ENCODE measurements around the gene AVP.
"Not testable (repeated sequence)": the region's sequence is repeated elsewhere in the genome, so short reads cannot be mapped to it uniquely, and the experiment has no call there.

AVP gene

GRCh38 chr20:3123542-3123941, 39.0 kb upstream of the AVP start:
- Histone ChIP-seq H4K20me1 (peaks cover 0 to 11% (median 0%) of the 10 kb centered on the region in 11 experiments; a peak in 8 of 22 replicates), H3K36me3 (peaks cover 51 to 95% (median 76%) of the 10 kb centered on the region in 11 experiments), H3K27ac (no peak overlapping the region), H3K4me3 (peak overlapping the region in 2 of 10 experiments; percentile 24 to 51; a peak in 1 of 20 replicates), H3K4me1 (peaks cover 2 to 22% (median 18%) of the 10 kb centered on the region in 10 experiments; a peak in 19 of 20 replicates), H3K9me3 (replicated peaks in 1 of 11) (peaks cover 52 to 64% (median 60%) of the 10 kb centered on the region in 11 experiments), H3K27me3 (no peaks in the 10 kb centered on the region), H3K4me2 (no peak overlapping the region), H3K9ac (no peak overlapping the region)
- no peak for TF ChIP-seq Cebpa-rat (IDR thresholded peaks at IDR 0.05)

- peaks cover 47 to 57% (median 55%) of the 10 kb centered on the region in 11 experiments for H3K9me3 ChIP-seq (replicated peaks in 1 of 11)
- peaks cover 51 to 81% (median 67%) of the 10 kb centered on the region in 11 experiments for H3K36me3 ChIP-seq
- TF ChIP-seq Cebpa-rat (IDR thresholded peaks at IDR 0.05): no peak
- no peak overlapping the region for H3K9ac ChIP-seq
- no peaks in the 10 kb centered on the region for H3K27me3 ChIP-seq
- no peak overlapping the region for H3K4me3 ChIP-seq
- peak overlapping the region in 4 of 11 experiments; percentile 24 to 65 (median 46); a peak in 7 of 22 replicates for H3K4me2 ChIP-seq
- peaks cover 7 to 35% (median 29%) of the 10 kb centered on the region in 10 experiments for H3K4me1 ChIP-seq
- peak overlapping the region in 7 of 11 experiments; percentile 2 to 65 (median 46); a peak in 12 of 22 replicates for H3K27ac ChIP-seq
- peaks cover 0 to 8% (median 0%) of the 10 kb centered on the region in 11 experiments; a peak in 4 of 22 replicates for H4K20me1 ChIP-seq
Measured at GRCh38 chr20:3121955-3122610, 37.6 kb upstream of the AVP start.

GRCh38 chr20:3121271-3121911, 36.9 kb upstream of the AVP start:
- no peaks in the 10 kb centered on the region for H3K27me3 ChIP-seq
- no peak overlapping the region for H3K4me3 ChIP-seq
- H3K9me3 ChIP-seq (replicated peaks in 1 of 11): peaks cover 41 to 50% (median 48%) of the 10 kb centered on the region in 11 experiments
- peaks cover 0 to 15% (median 0%) of the 10 kb centered on the region in 11 experiments; a peak in 4 of 22 replicates for H4K20me1 ChIP-seq
- H3K27ac ChIP-seq: peak overlapping the region in 8 of 11 experiments; percentile 2 to 65 (median 46); a peak in 14 of 22 replicates
- H3K36me3 ChIP-seq: peaks cover 51 to 75% (median 68%) of the 10 kb centered on the region in 11 experiments
- no peak for TF ChIP-seq Cebpa-rat (IDR thresholded peaks at IDR 0.05)
- peak overlapping the region in 7 of 11 experiments; percentile 5 to 65 (median 24); a peak in 10 of 22 replicates for H3K4me2 ChIP-seq
- H3K9ac ChIP-seq: peak overlapping the region in 4 of 11 experiments; percentile 8 to 42 (median 15); a peak in 1 of 22 replicates
- peaks cover 7 to 37% (median 29%) of the 10 kb centered on the region in 10 experiments for H3K4me1 ChIP-seq

DNA sequence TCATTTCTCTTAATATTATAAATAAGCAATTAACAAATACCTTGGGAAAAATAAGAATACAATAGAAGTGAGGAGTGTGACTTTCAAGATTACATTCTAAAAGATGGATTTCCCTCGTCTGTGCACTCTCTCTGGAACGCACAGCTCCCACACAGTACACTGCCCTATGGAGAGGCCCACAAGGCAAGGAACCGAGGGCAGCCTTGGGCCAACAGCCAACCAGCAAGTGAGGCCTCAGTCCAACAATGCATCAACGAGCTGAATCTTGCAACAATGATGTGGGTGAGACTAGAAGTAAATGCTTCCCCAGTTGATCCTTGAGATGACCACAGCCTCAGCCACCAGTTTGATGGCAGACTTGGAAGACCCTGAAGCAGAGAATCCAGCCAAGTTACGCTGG, 34.5 kb upstream of the AVP start:
- Histone ChIP-seq H4K20me1 (peaks cover 0 to 30% (median 0%) of the 10 kb centered on the region in 11 experiments; a peak in 7 of 22 replicates), H3K4me2 (peak overlapping the region in 3 of 11 experiments; percentile 45 to 61 (median 48); a peak in 1 of 22 replicates), H3K9ac (no peak overlapping the region), H3K9me3 (replicated peaks in 1 of 11) (peaks cover 21 to 27% (median 25%) of the 10 kb centered on the region in 11 experiments), H3K4me1 (peaks cover 7 to 58% (median 30%) of the 10 kb centered on the region in 10 experiments), H3K27me3 (no peaks in the 10 kb centered on the region), H3K36me3 (peaks cover 33 to 67% (median 54%) of the 10 kb centered on the region in 11 experiments), H3K4me3 (no peak overlapping the region), H3K27ac (no peak overlapping the region)
- no peak for TF ChIP-seq Cebpa-rat (IDR thresholded peaks at IDR 0.05)

DNA sequence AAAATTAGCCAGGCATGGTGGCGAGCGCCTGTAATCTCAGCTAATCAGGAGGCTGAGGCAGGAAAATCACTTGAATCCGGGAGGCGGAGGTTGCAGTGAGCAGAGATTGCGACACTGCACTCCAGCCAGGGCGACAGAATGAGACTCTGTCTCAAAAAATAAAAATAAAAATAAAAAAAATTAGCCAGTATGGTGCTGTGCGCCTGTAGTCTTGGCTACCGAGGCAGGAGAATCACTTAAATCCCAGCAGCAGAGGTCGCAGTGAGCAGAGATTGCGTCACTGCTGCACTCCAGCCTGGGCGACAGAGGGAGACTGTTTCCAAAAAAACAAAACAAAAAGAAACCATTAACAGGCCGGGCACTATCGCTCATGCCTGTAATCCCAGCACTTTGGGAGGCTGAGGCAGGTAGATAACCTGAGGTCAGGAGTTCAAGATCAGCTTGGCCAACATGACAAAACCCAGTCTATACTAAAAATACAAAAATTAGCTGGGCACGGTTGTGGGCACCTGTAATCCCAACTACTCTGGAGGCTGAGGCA, 33.4 kb upstream of the AVP start:
- Histone ChIP-seq H3K4me1 (peaks cover 12 to 69% (median 42%) of the 10 kb centered on the region in 10 experiments), H3K27ac (peak overlapping the region in 4 of 11 experiments; percentile 38 to 61 (median 50); a peak in 5 of 22 replicates), H3K4me2 (peak overlapping the region; percentile 24 to 72 (median 58); a peak in 21 of 22 replicates), H3K36me3 (peaks cover 22 to 63% (median 50%) of the 10 kb centered on the region in 11 experiments), H3K9ac (peak overlapping the region in 4 of 11 experiments; percentile 29 to 54 (median 35); a peak in 6 of 22 replicates), H4K20me1 (peaks cover 0 to 35% (median 0%) of the 10 kb centered on the region in 11 experiments; a peak in 7 of 22 replicates), H3K9me3 (replicated peaks in 1 of 11) (peaks cover 10 to 16% (median 14%) of the 10 kb centered on the region in 11 experiments)
- not testable (repeated sequence) for H3K4me3 ChIP-seq, H3K27me3 ChIP-seq
- peak in 10 of 11 experiments; percentile 65 to 97 (median 92); a peak in 18 of 22 replicates for TF ChIP-seq Cebpa-rat (IDR thresholded peaks at IDR 0.05)

- no peak overlapping the region for H3K4me2 ChIP-seq
- peaks cover 17 to 75% (median 47%) of the 10 kb centered on the region in 10 experiments for H3K4me1 ChIP-seq
- H3K4me3 ChIP-seq: no peak overlapping the region
- peak overlapping the region in 2 of 11 experiments; percentile 5 to 7; a peak in 1 of 22 replicates for H3K27ac ChIP-seq
- H3K36me3 ChIP-seq: peaks cover 6 to 52% (median 34%) of the 10 kb centered on the region in 11 experiments; a peak in 21 of 22 replicates
- no peaks in the 10 kb centered on the region for H3K9me3 ChIP-seq (replicated peaks in 1 of 11)
- peaks cover 0 to 35% (median 0%) of the 10 kb centered on the region in 11 experiments; a peak in 7 of 22 replicates for H4K20me1 ChIP-seq
- H3K27me3 ChIP-seq: no peaks in the 10 kb centered on the region
- H3K9ac ChIP-seq: peak overlapping the region in 1 of 11 experiments; percentile 22; a peak in 1 of 22 replicates
- TF ChIP-seq Cebpa-rat (IDR thresholded peaks at IDR 0.05): no peak
Measured at GRCh38 chr20:3116341-3116740, 31.8 kb upstream of the AVP start.

GRCh38 chr20:3115190-3116107, 30.9 kb upstream of the AVP start:
- peak overlapping the region in 1 of 11 experiments; percentile 29; a peak in 3 of 22 replicates for H3K9ac ChIP-seq
- H3K4me2 ChIP-seq: peak overlapping the region in 5 of 11 experiments; percentile 15 to 85 (median 32); a peak in 7 of 22 replicates
- TF ChIP-seq Cebpa-rat (IDR thresholded peaks at IDR 0.05): no peak
- peak overlapping the region in 8 of 11 experiments; percentile 34 to 78 (median 54); a peak in 11 of 22 replicates for H3K27ac ChIP-seq
- H3K9me3 ChIP-seq (replicated peaks in 1 of 11): no peaks in the 10 kb centered on the region
- peaks cover 0 to 30% (median 0%) of the 10 kb centered on the region in 11 experiments; a peak in 7 of 22 replicates for H4K20me1 ChIP-seq
- peaks cover 17 to 78% (median 45%) of the 10 kb centered on the region in 10 experiments for H3K4me1 ChIP-seq
- no peaks in the 10 kb centered on the region for H3K27me3 ChIP-seq
- peaks cover 0 to 52% (median 26%) of the 10 kb centered on the region in 11 experiments; a peak in 19 of 22 replicates for H3K36me3 ChIP-seq
- no peak overlapping the region for H3K4me3 ChIP-seq
